GM21717 (cell line): Measurements from ENCODE around the gene FIGNL1.

Experiments used
- ATAC-seq: cut with Tn5 transposase; IDR thresholded peaks from one replicate; pipeline ENCODE4 v1.9.1; 2021; ENCODE audit warnings: mild to moderate bottlenecking, moderate library complexity; ENCODE audit not compliant: unreplicated experiment

The FIGNL1 gene

GRCh38 chr7:50449881-50450589, at the start of gene FIGNL1:
Gene FIGNL1 (minus strand): TSS chr7:50450350. CDS start chr7:50447287, 3,063 bp downstream.
- ATAC-seq: peak; percentile 81

GRCh38 chr7:50499092-50499491, 48.9 kb upstream of the FIGNL1 start:
- ATAC-seq: no peak

- ATAC-seq: no peak
These were observed 47.8 kb upstream of the FIGNL1 start for GRCh38 chr7:50497968-50498367.

GRCh38 chr7:50497068-50497642, 47.0 kb upstream of the FIGNL1 start:
- no peak for ATAC-seq

GRCh38 chr7:50496569-50496968, 46.4 kb upstream of the FIGNL1 start:
- no peak for ATAC-seq

GRCh38 chr7:50495746-50496145, 45.6 kb upstream of the FIGNL1 start:
- no peak for ATAC-seq

GRCh38 chr7:50492770-50493519, 42.8 kb upstream of the FIGNL1 start:
- no peak for ATAC-seq

- ATAC-seq: no peak
These were observed 41.8 kb upstream of the FIGNL1 start for GRCh38 chr7:50491943-50492342.

- ATAC-seq: no peak
These were observed 41.1 kb upstream of the FIGNL1 start for GRCh38 chr7:50491209-50491608.

- ATAC-seq: no peak
These were observed 38.2 kb upstream of the FIGNL1 start for GRCh38 chr7:50488379-50488778.

GRCh38 chr7:50486512-50486911, 36.4 kb upstream of the FIGNL1 start:
- no peak for ATAC-seq

- no peak for ATAC-seq
These were observed 31.7 kb upstream of the FIGNL1 start for GRCh38 chr7:50481867-50482266.

- ATAC-seq: no peak
These were observed 30.6 kb upstream of the FIGNL1 start for GRCh38 chr7:50480797-50481196.

- no peak for ATAC-seq
These were observed 29.8 kb upstream of the FIGNL1 start for GRCh38 chr7:50479743-50480517.

GRCh38 chr7:50477640-50478039, 27.5 kb upstream of the FIGNL1 start:
- ATAC-seq: no peak

GRCh38 chr7:50476953-50477625, 26.9 kb upstream of the FIGNL1 start:
- ATAC-seq: no peak

GRCh38 chr7:50475340-50475739, 25.2 kb upstream of the FIGNL1 start:
- ATAC-seq: peak; percentile 57

GRCh38 chr7:50474382-50475160, 24.4 kb upstream of the FIGNL1 start:
- no peak for ATAC-seq

GRCh38 chr7:50473531-50473930, 23.4 kb upstream of the FIGNL1 start:
- no peak for ATAC-seq

GRCh38 chr7:50472427-50472826, 22.3 kb upstream of the FIGNL1 start:
- no peak for ATAC-seq
